NCI-H1930 (cell line): ENCODE measurements around the gene MIR17HG.
A peak's percentile ranks its signal among the peaks of the same experiment; 100 is the strongest.
"Not testable (repeated sequence)": the region's sequence is repeated elsewhere in the genome, so short reads cannot be mapped to it uniquely, and the experiment has no call there.

Experiments
- DNase-seq, 2 experiments: peaks; one replicate each; lab custom pipeline; 2025; lab: John Stamatoyannopoulos, UW

The MIR17HG gene

GRCh38 chr13:91347996-91348905 lies 764 bp downstream of the MIR17HG start:
- peak in 1 of 2 experiments; percentile 48 for DNase-seq

DNA sequence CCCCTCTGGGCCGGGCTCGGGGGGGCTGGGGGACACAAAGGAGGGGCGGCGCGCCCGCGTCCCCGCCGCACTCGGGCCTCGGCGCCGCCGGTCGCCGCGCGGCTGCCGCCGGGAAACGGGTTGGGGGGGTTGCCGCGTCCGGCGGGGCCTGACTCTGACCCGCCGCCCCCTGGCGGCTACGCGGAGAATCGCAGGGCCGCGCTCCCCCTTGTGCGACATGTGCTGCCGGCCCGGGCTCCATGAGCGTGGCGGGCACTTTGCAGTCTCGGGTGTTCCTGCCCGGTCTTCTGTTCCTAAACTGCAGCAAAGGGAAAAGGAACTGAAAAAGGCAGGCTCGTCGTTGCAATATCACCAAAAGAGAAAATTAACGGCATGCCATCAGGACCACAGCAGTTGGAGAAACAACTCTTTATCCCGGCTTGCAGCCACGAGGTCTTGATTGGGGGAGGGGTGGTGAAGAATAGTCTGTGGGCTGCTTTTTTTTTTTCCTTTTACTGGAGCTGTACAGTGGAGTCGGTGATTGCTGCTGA lies 1.5 kb downstream of the MIR17HG start:
- peak; percentile 81 to 90 for DNase-seq

GRCh38 chr13:91349992-91350911 lies 2.8 kb downstream of the MIR17HG start:
- DNase-seq, result no peak

- no peak for DNase-seq
Measured at GRCh38 chr13:91351123-91351522, 3.6 kb downstream of the MIR17HG start.

- no peak for DNase-seq
Measured at GRCh38 chr13:91351980-91352379, 4.5 kb downstream of the MIR17HG start.

DNA sequence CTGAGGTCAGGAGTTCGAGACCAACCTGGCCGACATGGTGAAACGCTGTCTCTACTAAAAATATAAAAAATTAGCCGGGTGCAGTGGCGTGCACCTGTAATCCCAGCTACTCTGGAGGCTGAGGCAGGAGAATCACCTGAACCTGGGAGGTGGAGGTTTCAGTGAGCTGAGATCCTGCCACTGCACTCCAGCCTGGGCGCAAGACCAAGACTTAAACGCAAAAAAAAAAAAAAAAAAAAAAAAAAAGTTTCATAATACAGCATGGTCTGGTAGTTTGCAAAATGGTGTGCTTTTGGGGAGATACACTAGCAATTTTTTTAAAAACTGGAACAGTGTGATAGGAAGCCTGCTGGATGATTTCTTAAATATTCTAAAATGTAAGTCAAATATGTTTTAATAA lies 5.4 kb downstream of the MIR17HG start:
- DNase-seq, result not testable (repeated sequence)

DNA sequence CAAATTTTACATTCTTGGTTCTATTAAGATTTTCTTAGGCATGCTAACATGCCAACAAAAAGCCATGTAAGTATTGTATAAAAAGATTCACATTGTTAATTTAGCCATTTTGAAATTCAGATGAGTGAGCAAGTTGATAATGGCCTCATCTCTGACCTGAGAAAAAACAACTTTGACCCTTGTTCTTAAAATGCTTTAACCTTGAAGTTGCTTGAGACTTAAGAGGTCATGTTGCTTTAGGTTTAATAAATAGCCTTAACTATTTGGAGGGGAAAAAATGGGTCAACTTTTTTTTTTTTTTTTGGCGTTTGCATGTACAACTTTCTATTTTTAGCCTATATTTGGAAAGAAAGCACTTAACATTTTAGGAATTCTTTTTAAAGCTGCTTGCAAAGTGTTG lies 6.0 kb downstream of the MIR17HG start:
- no peak for DNase-seq

GRCh38 chr13:91355099-91355825 lies 7.8 kb downstream of the MIR17HG start:
- DNase-seq, result no peak

DNA sequence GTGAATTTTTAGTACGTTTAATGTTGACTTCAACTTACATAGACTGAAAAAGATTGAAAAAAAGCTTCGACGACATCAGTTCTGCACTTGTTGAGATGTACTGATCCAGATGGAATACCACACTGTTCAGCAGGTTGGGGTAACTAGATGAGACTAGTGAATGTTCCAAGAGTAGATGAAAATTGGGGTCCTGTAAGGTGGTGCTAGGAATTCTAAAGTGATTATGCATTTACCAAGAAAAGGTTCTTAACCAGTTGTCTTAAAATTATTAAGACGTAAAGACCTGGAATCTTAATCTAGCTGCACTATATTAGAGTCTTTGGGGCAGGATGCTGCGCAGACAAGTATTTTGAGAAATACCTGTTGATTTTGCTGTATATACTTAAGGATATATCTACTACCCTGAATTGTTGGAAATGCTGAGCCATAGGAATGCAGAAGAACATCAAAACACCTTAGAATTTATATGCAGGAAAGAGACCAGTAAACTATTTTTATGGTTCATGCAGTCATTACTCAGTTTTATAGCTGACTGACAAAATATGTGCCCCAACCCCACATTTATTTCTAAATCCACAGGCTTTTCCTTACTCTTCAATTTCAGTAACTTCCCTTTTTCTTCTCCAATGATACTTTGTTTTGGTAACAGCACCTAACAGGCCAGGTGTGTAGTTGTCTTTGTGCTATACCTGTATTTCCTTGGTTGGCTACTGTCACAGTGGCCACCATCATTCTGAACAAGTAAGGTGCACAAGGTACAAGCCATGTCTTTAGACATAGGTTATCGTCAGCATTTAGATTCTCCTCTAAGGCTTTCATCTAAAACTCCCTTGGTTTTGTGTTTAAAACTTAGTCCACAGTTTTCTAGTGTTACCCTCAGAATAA lies 8.6 kb downstream of the MIR17HG start:
- no peak for DNase-seq

DNA sequence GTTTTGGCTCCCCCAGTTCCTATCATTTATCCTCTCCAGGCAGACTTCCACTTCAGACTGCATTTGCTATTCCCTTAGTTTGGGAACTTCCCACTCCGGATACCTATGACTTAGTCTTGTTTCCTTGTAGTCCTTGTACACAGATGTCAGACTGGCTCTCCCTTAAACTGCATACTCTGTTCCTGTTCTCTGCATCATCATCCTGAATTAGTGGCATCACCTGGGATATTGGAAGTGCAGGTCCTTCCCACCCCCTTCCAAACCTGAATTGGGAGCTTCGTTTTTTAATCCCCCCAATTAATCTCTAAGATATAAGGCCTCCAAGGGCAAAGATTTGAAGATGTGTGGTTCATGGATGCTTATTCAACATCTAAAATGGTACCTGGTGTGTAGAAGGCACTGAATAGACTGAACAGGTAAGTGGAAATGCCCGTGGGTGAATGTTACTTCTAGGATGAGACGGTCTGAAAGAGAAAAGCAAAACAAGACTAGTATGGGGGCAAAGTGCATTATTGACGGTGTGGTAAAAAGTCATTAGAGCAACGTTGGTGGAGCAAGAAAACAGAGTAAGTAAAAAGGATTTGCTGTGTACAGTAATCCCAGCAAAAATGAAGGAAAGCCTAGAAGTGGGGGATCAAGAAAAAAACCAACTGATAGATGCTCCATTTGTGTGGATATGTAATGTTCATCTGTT lies 9.6 kb downstream of the MIR17HG start:
- no peak for DNase-seq

- no peak for DNase-seq
Measured at GRCh38 chr13:91357613-91358386, 10.3 kb downstream of the MIR17HG start.

GRCh38 chr13:91358387-91358782 lies 10.9 kb downstream of the MIR17HG start:
- DNase-seq, result no peak

DNA sequence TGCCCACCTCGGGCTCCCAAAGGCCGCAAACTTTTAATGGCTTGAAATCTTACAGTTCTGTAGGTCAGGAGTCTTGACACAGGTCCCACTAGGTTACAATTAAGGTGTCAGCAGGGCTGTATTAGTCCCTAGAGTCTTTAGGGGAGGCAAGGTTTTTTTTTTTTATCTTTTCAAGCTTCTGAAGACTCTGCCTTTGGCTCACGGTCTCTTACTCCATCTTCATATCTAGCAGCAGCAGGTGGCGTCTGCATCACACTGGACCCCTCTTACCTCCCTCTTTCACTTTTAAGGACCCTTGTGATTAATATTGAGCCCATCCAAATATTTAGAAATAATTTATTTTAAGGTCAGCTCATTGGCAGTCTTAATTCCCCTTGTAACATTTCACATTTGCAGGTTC lies 11.6 kb downstream of the MIR17HG start:
- DNase-seq, result no peak

- no peak for DNase-seq
Measured at GRCh38 chr13:91359631-91360030, 12.1 kb downstream of the MIR17HG start.

GRCh38 chr13:91360246-91360751 lies 12.8 kb downstream of the MIR17HG start:
- no peak for DNase-seq

DNA sequence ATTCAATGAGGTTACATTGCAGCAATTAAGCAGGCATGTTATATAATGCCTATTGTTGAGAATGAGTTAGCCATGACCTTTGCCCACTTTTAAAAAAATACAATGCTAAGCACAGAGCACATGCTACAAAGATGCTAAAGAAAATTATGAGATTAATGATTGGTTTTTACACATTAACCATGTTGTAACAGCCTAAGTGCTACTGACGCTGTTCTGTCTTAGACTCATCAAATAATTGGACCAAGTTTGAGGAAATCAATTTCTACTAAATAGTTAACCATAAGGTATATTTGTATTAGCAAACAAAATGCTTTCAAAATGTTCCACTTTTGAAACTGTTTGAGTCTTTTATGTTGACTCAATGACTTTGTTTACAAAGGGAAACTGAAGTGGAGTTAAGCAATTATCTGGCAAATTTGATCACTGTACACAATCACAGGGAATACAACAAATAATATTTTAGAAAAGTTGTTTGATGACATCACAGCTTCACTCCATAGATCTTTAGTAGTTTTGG lies 14.3 kb downstream of the MIR17HG start:
- DNase-seq, result no peak

DNA sequence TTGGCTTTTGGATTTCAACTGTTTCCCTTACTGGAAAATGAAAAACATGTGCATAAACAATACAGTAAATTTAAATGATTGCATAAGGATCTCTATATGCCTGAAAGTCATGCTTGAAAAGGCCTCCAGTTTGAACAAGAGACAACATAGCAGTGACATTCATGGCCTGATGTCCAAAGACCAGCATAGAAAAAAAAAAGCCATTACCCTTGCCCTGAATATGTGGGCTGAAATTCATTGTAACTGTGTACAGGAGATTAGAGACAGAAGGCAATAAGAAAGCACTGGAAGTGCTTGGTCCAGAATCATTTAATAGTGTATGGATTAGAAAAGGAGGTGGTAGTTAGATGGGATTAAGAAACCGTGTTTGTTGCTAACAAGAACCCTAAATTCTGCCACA lies 15.4 kb downstream of the MIR17HG start:
- DNase-seq, result no peak

- DNase-seq, result no peak
Measured at GRCh38 chr13:91368101-91368500, 20.6 kb downstream of the MIR17HG start.
